ENCODE results near the gene DMAC2.
"Not testable (repeated sequence)": the region's sequence is repeated elsewhere in the genome, so short reads cannot be mapped to it uniquely, and the experiment has no call there.

Gene DMAC2

GRCh38 chr19:41439441-41440222 is at the start of gene DMAC2:
TSS of gene DMAC2 (minus strand) at chr19:41439912. CDS start at chr19:41439899, 13 bp downstream.
- DNase-seq (ENCODE audit: low read depth in 2 of 2) = peak; percentile 91 to 94

- not testable (repeated sequence) for DNase-seq (ENCODE audit: low read depth in 2 of 2)
These were observed 47.2 kb upstream of the DMAC2 start for GRCh38 chr19:41486953-41487352.

- DNase-seq (ENCODE audit: low read depth in 2 of 2) = no peak
These were observed 45.1 kb upstream of the DMAC2 start for GRCh38 chr19:41484822-41485221.

- no peak for DNase-seq (ENCODE audit: low read depth in 2 of 2)
These were observed 40.6 kb upstream of the DMAC2 start for GRCh38 chr19:41480336-41480735.

GRCh38 chr19:41479757-41480191 is 40.1 kb upstream of the DMAC2 start:
- DNase-seq (ENCODE audit: low read depth in 2 of 2) = no peak

GRCh38 chr19:41478875-41479756 is 39.4 kb upstream of the DMAC2 start:
- no peak for DNase-seq (ENCODE audit: low read depth in 2 of 2)

GRCh38 chr19:41478171-41478570 is 38.5 kb upstream of the DMAC2 start:
- DNase-seq (ENCODE audit: low read depth in 2 of 2) = no peak

GRCh38 chr19:41476583-41476982 is 36.9 kb upstream of the DMAC2 start:
- DNase-seq (ENCODE audit: low read depth in 2 of 2) = no peak

- not testable (repeated sequence) for DNase-seq (ENCODE audit: low read depth in 2 of 2)
These were observed 23.8 kb upstream of the DMAC2 start for GRCh38 chr19:41463257-41464256.

- DNase-seq (ENCODE audit: low read depth in 2 of 2) = no peak
These were observed 22.8 kb upstream of the DMAC2 start for GRCh38 chr19:41462497-41462896.

GRCh38 chr19:41457241-41457640 is 17.5 kb upstream of the DMAC2 start:
- no peak for DNase-seq (ENCODE audit: low read depth in 2 of 2)

- no peak for DNase-seq (ENCODE audit: low read depth in 2 of 2)
These were observed 16.7 kb upstream of the DMAC2 start for GRCh38 chr19:41456342-41456918.

GRCh38 chr19:41455936-41456335 is 16.2 kb upstream of the DMAC2 start:
- DNase-seq (ENCODE audit: low read depth in 2 of 2) = no peak

- no peak for DNase-seq (ENCODE audit: low read depth in 2 of 2)
These were observed 13.0 kb upstream of the DMAC2 start for GRCh38 chr19:41452584-41453275.

GRCh38 chr19:41449865-41450178 is 10.1 kb upstream of the DMAC2 start:
- no peak for DNase-seq (ENCODE audit: low read depth in 2 of 2)

GRCh38 chr19:41449079-41449864 is 9.6 kb upstream of the DMAC2 start:
- DNase-seq (ENCODE audit: low read depth in 2 of 2) = peak; percentile 50 to 55

GRCh38 chr19:41447732-41448332 is 8.1 kb upstream of the DMAC2 start:
- no peak for DNase-seq (ENCODE audit: low read depth in 2 of 2)

- no peak for DNase-seq (ENCODE audit: low read depth in 2 of 2)
These were observed 5.9 kb upstream of the DMAC2 start for GRCh38 chr19:41445575-41445974.

- DNase-seq (ENCODE audit: low read depth in 2 of 2) = no peak
These were observed 4.2 kb upstream of the DMAC2 start for GRCh38 chr19:41443813-41444455.

Data from stimulated activated CD8-positive, alpha-beta memory T cell treated with anti-CD3 and anti-CD28 coated beads, Interleukin-2, amount 100 ng/mL, for 48 hours (primary cell).